Measurements from ENCODE around the gene VAPB. TPM values are rescaled to one million over a fixed set of nuclear protein-coding genes. Genes with fewer than 3 reads are reported as not detected.

Gene VAPB
- total RNA-seq, 1 donor from 2014 or later = 24.1 TPM

GRCh38 chr20:58475466-58475865 lies 86.4 kb downstream of the VAPB start:
- H3K4me3 ChIP-seq (ENCODE audit: low read depth, low read length) = no peak overlapping the region
- no peak for TF ChIP-seq CTCF (IDR thresholded peaks at IDR 0.05; ENCODE audit: insufficient read depth, low read length, poor library complexity, severe bottlenecking)
- no peaks in the 10 kb centered on the region for H3K27me3 ChIP-seq (ENCODE audit: control insufficient read depth, insufficient read depth, low read length)
- DNase-seq (ENCODE audit: low read depth) = no peak
- no peaks in the 10 kb centered on the region for H3K36me3 ChIP-seq (ENCODE audit: control insufficient read depth, insufficient read depth, low read length)

DNA sequence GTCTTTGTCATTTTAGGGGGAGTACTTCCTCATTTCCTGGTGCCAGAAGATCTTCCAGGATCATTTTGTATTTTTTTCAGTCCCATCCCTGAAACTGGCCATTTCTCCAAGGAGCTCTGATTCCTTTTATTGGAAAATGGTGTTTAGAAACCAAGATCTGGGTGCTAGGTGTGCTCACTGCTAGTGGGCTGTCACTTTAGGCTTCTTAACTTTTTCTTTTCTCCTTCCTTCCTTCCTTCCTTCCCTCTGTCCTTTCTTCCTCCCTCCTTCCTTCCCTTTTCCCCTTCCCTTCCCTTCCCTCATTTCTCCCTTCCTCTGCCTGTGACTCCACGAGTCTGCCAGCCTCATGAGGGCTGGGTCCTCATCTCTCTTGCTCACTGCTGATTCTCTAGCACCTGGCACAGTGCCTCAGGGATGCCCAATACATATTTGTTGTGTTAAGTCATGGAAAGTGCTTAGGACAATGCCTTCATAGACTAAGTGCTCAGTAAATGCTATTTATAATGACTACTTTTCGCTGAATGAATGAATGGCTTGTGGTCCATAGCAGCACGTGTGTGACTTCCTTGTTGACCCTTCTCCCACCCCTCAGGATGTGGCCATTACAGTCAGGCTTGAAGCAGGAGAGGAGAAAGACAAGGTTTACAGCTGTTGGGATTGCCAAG lies 89.2 kb downstream of the VAPB start:
- Histone ChIP-seq H3K36me3 (ENCODE audit: control insufficient read depth, insufficient read depth, low read length) (no peaks in the 10 kb centered on the region), H3K27me3 (ENCODE audit: control insufficient read depth, insufficient read depth, low read length) (no peaks in the 10 kb centered on the region), H3K4me3 (ENCODE audit: low read depth, low read length) (no peak overlapping the region)
- DNase-seq (ENCODE audit: low read depth) = no peak
- TF ChIP-seq CTCF (IDR thresholded peaks at IDR 0.05; ENCODE audit: insufficient read depth, low read length, poor library complexity, severe bottlenecking) = no peak

- no peak for TF ChIP-seq CTCF (IDR thresholded peaks at IDR 0.05; ENCODE audit: insufficient read depth, low read length, poor library complexity, severe bottlenecking)
- Histone ChIP-seq H3K36me3 (ENCODE audit: control insufficient read depth, insufficient read depth, low read length) (no peaks in the 10 kb centered on the region), H3K27me3 (ENCODE audit: control insufficient read depth, insufficient read depth, low read length) (no peaks in the 10 kb centered on the region), H3K4me3 (ENCODE audit: low read depth, low read length) (no peak overlapping the region)
- DNase-seq (ENCODE audit: low read depth) = no peak
Observed at GRCh38 chr20:58479726-58480440, 90.9 kb downstream of the VAPB start.

DNA sequence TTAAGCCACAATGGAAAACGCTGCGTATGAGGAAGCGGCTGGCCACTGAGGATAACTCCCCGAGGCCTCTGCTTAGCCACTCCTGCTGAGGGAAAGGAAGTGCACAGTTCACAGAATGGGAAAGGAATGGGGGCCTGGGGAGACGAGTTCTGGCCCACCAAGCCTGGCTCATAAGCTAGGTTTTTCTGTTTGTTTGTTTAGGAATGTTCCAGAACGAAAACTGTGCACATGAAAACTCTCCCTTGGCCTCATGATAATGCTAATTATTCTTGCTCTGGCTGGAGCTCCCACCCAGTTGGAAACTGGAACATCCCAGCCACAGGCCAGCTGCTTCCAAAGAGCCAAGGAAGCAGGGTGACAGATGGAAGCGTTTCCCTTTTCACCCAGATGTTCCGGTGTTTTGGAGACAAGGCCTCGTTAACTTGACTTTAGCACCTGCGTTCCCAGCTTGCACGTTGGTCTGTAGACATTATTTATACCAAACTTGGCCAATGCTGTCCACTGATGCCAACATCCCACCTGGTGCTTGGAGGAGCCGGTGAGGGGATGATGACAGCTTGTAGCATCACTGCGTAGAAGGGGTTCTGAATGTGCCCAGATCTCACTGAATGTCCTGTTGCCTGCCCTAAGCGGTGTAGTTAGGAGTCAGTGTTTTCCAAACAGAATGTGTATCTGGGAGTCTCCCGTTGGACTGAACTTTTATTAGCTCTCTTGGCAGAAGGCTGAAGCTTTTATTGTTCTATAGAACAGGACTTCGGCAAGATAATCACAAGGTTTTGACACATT lies 91.7 kb downstream of the VAPB start:
- no peak for DNase-seq (ENCODE audit: low read depth)
- no peak for TF ChIP-seq CTCF (IDR thresholded peaks at IDR 0.05; ENCODE audit: insufficient read depth, low read length, poor library complexity, severe bottlenecking)
- no peaks in the 10 kb centered on the region for H3K27me3 ChIP-seq (ENCODE audit: control insufficient read depth, insufficient read depth, low read length)
- no peak overlapping the region for H3K4me3 ChIP-seq (ENCODE audit: low read depth, low read length)
- no peaks in the 10 kb centered on the region for H3K36me3 ChIP-seq (ENCODE audit: control insufficient read depth, insufficient read depth, low read length)

DNA sequence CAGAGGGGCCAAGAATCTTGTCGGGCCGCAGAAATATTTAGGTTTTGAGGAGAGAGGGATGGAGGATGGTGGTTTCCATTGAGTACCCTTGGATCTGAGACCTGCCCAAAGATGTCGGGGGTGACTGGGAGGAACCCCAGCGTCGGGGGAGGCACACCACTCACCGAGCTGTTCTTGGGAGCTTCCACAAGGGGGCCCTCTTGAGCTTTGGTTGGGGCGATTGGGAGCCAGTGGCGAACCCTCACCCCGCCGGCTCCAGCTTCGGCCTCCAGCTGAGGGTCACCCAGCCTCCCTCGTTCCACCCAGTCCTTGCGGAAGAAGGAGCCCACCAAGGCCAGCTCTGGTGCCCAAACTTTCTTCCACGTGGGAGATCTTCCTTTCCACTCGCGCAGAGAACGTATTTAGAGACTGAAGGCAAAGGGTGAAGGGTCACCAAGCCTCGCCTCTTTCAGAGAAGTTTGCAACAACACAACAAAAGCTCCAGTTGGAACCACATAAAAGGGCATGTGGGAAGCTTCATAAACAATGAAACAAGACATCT lies 92.5 kb downstream of the VAPB start:
- peak; percentile 62 for TF ChIP-seq CTCF (IDR thresholded peaks at IDR 0.05; ENCODE audit: insufficient read depth, low read length, poor library complexity, severe bottlenecking)
- Histone ChIP-seq H3K4me3 (ENCODE audit: low read depth, low read length) (no peak overlapping the region), H3K36me3 (ENCODE audit: control insufficient read depth, insufficient read depth, low read length) (no peaks in the 10 kb centered on the region), H3K27me3 (ENCODE audit: control insufficient read depth, insufficient read depth, low read length) (no peaks in the 10 kb centered on the region)
- no peak for DNase-seq (ENCODE audit: low read depth)
